GM18951 (cell line): ENCODE results near the gene TPRG1L.

Experiments
- POLR2A ChIP-seq: IDR thresholded peaks from 4 replicates; pipeline ENCODE4 v1.6.1; 2011; ENCODE audit warnings: mild to moderate bottlenecking; ENCODE audit not compliant: insufficient read length, insufficient read depth; ENCODE audit errors: extremely low read depth
- in situ Hi-C: fragments of 300-500 bp; cut with MboI; formaldehyde crosslinking; loops from one replicate; pipeline ENCODE4 v1.12.0; 2022; ENCODE audit warnings: low sequenced_read_pairs, mixed read lengths, inconsistent platforms; ENCODE audit not compliant: unreplicated experiment

The TPRG1L gene

GRCh38 chr1:3676581-3677470 is 52.0 kb downstream of the TPRG1L start:
- in situ Hi-C loops, result no loop called here
- peak; percentile 25 for TF ChIP-seq POLR2A

- in situ Hi-C loops, result no loop called here
- no peak for TF ChIP-seq POLR2A
Observed at GRCh38 chr1:3677484-3677883, 52.7 kb downstream of the TPRG1L start.

- in situ Hi-C loops, result no loop called here
- TF ChIP-seq POLR2A, result no peak
Observed at GRCh38 chr1:3678361-3679097, 53.7 kb downstream of the TPRG1L start.

GRCh38 chr1:3679098-3679555 is 54.3 kb downstream of the TPRG1L start:
- in situ Hi-C loops, result no loop called here
- TF ChIP-seq POLR2A, result no peak
